GM18867 (cell line): ENCODE data around the gene AGAP2.

Source experiments
- ATAC-seq: cut with Tn5 transposase; IDR thresholded peaks from one replicate; pipeline ENCODE4 v1.9.1; 2021; ENCODE audit warnings: mild to moderate bottlenecking, moderate library complexity; ENCODE audit not compliant: unreplicated experiment

AGAP2 gene

DNA sequence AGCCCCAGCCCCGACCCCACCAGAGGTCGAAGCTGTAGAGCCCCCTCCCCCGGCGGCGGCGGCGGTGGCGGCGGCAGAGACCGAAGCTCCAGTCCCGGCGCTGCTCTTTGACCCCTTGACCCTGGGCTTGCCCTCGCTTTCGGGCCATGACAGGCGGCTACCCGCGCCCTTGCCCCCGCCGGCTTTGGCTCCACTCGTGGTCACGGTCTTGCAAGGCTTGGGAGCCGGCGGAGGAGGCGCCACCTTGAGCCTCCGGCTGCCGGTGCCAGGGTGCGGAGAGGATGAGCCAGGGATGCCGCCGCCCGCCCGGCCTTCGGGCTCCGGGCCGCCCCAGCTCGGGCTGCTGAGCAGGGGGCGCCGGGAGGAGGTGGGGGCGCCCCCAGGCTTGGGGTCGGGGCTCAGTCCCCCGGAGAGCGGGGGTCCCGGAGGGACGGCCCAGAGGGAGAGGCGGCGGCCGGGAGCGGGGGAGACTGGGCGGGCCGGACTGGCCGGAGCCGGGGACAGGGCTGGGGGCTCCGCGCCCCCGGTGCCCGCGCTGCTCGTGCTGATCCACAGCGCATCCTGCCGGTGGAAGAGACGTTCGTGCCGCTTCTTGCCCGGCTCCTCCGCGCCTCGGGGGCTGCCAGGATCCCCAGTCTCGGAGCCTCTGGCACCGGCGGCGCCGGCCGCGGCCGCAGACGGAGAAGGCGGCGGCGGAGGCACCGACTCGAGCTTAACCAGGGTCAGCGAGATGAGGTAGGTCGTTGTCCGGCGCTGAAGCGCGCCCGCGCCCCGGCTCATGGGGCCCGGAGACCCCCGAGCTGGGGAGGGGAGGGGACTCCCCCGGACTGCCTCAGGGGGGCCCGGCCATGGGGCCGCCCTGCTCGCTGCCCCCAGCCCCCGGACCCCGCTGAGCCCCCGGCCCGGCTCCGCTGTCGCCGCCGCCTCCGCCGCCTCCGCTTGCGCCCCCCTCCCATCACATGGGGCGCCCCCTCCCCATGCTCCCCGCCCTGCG is 778 bp downstream of the AGAP2 start:
- no peak for ATAC-seq

DNA sequence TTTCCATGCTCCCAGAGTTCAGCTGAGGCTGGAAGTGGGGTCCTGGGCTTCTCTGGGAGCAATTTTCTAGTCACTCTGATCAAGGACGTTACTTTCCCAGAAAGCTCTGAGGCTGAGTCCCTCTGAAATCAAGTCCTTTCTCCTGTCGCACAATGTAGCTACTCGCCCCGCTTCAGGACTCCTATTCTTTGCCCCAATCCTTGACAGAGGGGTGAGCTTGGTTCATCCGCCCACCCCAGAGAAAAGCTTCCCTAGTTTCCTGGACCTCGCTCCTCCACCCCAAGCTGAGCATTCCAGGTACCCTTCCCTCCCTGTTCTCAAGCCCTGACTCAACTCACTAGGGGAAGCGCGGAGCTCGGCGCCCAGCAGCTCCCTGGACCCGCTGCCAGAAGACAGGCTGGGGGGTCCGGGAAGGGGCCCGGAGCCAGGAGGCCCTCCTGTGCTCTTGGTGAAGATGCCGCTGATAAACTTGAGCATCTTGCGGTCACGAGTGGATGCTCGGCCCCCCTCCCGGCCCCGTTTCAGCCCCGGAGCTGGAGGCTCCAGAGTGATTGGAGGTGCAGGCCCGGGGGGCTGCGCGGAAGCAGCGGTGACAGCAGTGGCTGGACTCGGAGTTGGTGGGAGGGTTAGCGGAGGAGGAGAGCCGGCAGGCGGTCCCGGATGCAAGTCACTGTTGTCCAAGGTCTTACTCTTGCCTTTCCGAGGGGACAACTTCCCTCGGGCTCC is 1.6 kb downstream of the AGAP2 start:
- ATAC-seq: no peak

DNA sequence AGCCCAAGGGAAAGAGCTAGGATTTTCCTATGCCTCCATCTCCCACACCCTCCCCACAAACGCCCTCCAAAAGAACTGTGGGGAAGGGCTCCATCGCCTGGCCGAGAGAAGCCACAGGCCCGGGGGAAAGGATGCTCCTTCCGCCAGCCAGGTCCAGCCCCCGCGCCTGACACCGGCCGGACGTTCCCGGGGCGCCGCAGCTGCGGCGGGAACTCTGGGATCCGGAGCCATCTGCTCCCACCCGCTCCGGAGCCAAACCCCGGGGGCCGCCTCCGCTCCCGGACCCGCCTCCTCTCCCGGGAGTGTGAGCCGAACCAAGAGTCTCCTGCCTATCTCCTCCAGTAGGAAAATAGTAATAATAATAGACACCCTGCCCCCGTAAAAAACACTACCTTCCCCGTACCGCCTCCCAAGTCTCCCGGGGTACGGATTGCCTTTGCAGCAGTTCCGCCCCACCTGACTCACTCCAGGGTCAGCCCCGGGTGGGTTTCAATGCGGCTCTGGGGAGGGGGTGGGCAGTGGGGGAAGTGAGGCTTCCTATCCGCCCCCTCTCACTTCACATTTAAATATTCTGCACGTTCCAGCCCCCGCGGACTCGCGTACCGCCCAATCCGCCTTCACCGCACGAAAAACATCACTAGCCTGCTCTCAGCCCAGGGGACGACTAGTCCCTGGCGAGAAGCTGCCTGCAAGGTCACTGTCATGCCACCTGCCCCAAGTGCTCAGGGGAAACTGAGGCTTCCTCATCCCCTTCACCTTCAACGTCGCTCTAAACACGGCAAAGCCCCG is 2.4 kb downstream of the AGAP2 start:
- no peak for ATAC-seq

DNA sequence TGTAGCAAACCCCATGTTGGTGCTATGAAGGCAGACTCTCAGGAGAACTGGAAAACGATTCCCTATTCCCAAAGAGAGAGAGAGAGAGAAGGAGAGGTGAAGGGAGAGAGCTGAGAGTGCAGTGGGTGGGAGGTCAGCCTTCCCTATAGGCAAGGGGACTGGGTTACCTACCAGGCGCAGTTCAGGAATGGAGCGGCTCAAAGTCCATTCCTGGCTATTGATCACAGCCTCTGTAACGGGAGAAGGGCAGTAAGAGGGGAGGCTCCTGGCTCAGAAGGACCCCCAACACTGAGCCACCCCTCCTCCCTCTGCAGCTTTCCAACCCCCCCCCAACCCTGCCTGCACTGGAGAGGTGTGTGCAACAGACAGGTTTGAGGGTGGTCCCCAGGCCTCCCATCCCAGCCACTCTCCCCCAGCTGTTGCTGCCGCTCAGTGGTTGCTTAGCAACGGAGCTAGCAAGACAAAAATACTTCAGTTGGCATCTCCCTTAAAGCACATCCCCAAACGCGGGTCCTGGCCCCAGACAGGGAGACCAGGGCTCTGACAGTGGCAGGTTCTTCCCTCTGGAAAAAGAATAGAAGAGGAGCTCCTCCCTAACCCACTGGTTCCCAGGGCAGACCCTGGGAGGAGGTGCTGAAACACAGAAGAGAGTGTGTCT is 3.2 kb downstream of the AGAP2 start:
- no peak for ATAC-seq

DNA sequence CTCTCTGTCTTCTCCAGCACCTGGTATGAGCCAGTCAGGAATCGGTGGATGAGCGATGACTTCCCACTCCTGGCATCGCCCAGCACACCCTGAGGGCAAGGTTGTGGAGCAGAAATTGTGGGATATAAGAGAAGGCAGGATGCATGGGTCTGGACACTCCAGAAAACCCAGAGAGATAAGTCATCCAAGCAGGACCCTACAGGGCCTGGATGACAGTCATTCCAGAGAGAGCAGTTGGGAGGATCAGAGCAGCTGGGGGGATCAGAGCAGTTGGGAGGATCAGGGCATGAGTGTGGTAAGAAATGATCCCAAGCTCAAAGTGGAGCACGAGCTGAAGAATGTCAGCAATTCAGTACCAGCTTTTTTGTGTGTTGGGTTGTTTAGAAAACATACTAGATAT is 4.0 kb downstream of the AGAP2 start:
- no peak for ATAC-seq

DNA sequence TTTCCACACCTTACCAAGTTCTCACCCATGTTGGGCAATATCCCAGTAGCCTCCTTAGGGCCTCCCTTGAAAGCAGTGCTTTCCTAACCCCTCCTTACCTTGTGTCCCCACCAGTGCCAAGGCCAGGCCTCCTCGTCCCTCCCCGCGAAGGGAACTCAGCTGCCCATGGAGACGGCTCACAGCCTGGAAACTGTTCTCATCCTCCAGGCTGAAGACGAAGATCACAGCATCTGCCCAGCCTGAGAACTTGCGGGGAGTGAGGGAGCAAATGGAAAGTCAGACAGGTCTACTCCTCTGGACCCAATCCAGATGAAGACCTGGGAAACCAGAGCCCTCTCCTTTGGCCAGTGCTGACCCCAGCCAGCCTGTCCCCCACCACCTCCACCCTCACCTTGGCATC is 4.6 kb downstream of the AGAP2 start:
- ATAC-seq: no peak

DNA sequence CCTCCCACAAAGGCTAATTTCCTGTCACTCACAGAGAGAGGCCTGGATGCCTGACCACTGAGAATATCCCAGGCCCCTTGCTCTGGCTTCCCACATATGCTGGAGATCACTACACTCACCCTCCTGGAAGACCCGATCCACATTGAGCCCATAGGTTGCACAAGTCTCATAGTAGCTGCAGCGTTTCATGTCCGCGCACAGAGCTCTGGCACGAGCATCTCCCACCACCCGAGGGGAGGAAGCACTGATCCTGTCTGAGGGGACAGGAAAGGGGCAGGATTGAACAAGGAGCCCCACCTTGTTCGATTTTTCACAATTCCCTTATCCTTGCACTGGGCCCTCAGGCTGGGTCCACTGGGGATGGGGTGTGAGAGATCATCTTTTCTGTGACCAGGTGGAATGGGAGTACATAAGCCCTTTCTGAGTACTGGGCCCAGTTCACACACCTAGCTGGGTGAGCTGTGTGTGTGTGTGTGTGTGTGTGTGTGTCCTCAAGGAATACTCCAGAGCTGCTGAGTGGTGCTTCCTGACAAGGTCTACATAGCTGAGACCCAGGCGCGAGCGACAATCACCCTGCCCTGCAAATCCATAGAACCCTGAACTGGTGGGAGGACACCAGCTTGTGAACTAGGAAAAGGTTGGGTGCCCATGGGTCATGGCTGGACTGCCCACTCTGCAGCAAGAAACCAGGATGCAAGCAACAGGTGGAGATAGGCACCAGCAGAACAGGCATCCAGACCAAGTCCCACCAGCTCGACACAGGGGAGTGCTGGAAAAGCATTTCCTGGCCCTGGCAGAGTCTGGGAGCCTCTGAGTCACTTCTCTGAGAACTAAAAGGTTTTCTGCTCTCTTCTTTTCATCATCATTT is 5.6 kb downstream of the AGAP2 start:
- ATAC-seq: no peak

DNA sequence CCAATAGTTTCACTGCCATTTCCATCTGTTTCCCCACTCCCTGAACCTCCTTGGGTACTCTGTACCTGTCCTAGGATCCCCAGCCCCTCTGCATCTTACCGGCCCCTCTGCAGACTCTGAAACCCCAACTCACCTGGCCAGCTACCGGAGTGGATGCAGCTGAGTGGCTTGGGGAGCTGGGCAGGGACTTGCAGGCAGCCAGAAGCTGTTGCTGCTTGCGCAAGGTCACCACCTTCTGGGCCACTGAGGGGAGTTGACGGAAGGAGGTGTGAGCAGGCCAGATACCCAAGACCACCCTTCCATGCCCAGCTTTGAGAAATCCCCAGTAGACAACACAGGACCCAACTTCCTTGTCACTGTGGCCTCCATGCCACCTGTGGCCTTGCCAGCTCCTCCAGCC is 6.3 kb downstream of the AGAP2 start:
- no peak for ATAC-seq

DNA sequence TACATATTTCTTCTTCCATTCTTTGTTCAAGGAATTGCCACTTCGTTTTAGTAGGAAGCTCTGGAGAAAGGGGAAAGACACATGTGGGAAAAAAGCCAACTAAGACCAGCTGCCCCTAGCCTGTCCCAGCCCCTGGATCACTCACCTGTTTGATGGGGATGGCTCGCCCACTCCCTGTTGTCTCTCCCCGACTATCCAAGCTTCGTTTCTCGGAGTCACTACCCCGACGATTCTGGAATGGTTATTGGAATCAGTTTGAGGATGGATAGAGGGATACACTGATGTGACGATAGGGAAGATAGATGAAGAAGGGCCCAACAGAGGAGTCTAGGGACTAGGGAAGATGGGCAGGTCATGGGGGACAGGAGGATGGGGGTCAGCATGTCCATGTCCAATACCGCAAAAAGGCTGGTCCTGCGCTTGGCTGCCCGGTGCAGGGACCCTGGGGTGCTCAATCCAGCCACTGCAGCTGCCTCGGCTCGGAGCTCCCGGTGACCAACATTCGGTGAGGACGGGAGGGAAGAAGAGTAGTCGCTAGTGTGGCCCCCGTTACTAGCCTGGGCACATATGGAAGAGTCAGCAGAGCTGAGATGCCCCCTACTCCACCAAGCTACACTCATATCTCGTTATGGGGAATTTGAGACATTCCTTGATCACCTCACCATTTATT is 7.0 kb downstream of the AGAP2 start:
- no peak for ATAC-seq

DNA sequence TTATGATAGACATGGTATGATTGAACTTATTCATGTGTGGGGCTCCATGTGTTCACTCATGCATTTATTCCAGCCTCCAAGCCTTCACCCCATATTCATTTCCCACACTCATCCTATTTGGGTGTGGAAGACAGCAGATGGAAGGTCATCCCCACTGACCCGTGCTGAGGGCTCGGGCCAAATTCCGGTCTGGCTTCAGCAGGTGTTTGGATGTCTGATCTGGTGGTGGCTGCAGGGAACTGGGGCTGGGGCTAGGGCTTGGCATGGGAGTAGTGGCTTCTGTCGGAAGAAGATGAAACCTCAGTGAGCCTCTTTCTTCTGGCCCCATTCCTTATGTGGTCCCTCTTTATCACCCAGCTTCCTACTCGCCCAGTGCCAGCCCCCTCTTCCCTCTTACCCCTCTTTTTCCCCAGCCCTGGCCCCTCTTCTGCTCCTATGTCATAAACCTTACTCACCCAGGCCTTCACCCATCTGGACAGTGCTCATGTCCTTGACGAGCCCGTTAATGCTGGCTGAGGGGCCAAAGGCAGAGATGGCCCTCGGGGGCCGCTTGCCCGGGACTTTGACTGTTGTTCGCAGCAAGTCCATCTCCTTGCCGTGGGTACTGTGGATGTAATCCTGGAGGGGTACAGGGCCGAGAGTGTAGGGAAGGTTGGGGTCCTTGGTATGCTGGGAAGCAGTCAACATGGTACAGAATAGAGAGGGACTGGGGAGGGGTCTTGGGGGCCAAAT is 8.0 kb downstream of the AGAP2 start:
- no peak for ATAC-seq

DNA sequence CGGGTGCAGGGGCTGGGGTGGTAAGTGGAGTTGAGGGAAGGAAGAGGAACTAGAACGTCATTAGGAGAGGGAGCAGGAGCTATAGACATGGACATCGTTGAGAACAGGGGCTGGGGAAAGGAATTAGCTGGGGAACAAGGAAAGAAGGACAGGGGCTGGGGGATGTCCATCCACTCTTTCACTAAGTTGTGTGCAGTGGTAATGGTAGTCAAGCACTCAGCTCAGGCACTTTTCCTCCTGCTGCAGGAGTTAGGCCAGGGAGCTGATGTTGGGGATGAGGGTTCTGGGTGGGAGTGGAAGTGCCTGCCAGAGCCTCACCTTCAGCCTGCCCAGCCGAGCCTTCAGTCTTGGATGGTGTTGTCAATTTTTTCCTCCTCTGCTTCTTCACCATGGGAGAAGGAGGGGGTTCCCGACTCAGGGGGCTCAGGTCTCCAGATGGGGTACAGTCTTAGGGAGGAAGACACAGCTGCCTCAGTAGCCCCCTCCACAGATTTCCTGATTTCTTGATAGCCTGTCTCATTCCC is 9.2 kb downstream of the AGAP2 start:
- ATAC-seq: no peak

DNA sequence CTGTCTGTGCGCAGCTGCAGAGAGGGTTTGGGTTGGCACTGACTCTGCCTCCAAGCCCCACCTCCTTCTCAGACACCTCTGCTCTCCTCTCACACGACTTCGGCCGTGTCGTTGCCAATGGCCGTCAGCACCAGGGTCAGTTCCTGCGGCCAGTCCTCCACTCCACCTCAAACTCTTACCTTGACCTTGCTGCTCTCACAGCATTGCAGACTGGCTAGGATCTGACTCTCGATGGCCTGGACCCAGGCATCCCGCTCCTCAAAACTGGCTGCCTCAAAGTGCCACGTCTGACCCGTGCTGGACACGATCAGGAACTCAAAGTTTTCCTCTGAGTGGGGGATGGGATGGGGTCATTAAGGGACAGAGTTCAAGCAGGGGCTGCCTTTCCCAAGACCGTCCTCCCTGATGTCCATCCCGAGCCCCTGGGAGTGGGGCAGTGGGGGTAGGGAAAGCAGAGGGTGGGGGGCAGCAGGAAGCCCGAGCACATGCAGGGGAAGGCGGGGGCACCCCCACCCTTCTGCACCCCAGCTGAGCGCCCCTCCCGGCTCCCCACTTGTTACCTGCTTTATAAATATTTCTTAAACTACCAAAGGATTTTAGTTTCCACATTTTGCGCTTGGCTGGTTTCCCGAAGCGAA is 10.7 kb downstream of the AGAP2 start:
- ATAC-seq: no peak

DNA sequence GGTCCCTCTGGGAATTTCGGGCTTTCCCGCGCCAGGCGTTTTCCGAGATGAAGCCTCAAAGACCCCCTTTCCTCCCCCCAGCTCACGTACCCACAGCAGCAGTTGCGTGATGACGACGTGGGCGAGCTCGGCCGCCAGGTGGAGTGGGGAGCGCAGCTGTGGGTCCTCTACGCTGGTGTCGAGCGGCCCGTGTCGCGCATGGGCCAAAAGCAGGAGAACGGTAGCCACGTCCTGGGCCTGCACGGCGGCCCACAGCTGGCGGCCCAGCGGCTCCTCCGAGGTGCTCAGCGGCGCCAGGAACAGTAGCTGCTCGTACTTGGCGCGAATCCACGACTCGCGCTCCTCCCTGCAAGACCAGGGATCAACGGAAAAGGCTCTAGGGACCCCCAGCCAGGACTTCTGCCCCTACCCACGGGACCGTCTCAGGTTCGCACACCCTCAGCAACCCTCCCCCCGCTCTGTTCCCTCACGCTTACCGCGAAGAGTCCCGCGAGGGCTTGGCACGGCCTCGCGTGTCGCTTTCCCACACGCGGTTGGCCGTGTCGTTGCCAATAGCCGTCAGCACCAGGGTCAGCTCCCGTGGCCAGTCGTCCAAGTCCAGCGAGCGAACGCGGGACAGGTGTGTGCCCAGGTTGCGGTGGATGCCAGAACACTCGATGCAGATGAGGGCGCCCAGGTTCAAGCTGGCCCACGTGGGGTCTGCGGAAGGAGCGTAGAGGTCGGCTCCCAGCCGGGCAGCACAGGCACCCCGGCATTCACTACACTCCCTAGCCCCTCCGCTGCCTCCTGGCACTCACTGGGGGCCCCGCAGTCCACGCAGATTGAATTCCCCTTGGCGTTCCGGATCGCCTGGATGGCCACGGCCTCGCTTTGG is 11.4 kb downstream of the AGAP2 start:
- ATAC-seq: peak; percentile 28

DNA sequence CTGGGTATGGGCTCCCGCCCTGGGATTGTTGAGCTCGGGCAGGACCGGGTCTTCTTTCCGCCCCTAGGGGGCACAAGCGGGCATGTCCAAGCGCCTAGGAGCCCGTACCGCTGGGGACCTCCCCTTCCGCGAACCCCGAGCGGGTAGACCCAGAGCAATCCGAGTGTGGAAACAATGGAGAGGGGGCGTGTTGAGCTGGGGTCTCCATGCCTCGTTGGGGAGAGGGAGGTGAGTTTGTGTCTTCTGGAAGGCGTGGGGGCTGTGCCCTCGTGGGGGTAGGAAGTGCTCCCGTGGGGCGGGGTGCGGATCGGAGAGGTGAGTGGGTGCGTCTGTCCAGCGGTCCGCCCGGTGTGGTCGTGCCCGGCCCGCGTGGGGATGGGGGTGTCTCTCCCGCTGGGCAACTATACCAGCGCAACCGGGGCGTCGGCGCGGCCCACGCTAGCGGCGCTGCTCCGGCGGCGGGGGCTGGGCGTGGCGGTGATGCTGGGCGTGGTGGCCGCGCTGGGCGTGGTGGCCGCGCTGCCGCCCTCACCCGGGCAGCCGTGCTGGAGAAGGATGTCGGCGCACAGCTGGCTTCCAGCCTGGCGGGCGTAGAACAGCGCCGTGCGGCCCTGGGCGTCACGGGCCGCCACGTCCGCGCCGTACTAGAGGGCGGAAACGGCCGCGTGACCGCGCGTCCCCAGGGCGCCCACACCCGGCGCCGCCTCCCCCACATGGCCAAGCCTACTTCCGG is 12.2 kb downstream of the AGAP2 start:
- peak; percentile 63 for ATAC-seq

DNA sequence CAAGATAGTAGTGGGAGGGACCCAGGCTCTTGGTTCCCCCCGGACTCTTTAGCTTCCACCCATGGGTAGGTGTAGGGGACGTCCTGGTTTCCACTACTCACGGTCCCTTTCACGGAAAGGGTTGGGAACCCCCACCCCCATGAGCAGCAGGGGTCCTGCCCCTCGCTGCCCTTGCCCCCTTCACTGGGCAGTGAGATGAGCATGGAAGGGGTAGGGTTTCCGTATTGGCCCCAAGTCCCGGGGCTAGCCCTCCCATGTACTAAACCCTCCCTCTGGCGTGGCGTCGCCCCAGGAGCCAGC is 12.7 kb downstream of the AGAP2 start:
- ATAC-seq: no peak

DNA sequence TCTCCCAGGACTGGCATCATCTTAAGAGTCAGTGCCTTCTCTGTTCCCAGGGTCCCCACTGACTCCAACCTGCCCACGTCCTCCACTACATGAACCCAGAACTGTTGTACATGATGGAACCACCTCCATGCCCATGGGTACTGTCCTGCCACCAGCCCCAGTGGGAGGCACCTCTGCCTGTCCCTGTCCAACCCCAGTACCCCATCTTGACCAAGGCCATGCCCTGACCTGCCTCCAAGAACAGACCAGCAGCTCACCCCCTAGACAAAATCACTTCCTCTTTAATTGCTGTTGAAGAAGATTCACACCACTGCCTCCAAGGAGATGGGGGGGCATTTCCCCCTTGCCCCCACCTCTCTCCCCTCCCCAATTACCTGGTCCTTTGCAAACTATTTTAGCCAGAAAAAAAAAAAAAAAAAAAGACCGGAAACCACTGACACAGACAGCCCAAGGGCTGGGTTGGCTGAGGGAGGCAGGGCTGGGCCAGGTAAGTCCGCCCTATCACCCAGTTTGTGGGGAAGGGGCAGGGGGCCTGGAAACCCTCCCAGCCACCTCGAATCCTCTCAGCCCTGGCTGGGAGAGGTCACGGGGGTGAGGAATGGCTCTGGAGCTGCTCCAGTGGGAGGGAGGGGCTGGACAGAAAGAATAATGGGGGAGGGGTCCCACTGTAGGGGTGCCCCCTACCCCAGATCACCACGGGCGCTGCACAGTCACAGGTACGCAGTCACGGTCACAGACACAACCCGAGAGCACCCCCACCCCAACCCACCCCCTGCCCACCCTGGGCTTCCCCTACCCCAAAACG is 13.4 kb downstream of the AGAP2 start:
- no peak for ATAC-seq
